Natural killer cell treated with Interleukin-12 subunit alpha and Interleukin-12 subunit beta and Interleukin-15 and Interleukin-18, amount 100 ng/mL, for 72 hours (primary cell): ENCODE results near the gene SF3B4. TPM values are rescaled to one million over a fixed set of nuclear protein-coding genes. Genes with fewer than 3 reads are reported as not detected.

Experiments
- ATAC-seq, 2 donors: fragments of 150-1000 bp; cut with Tn5 transposase in 1 of 2; sonication (Bioruptor Pico), chemical (Tn5 transposase) in 1 of 2; 2 replicates each; pipeline ENCODE4 v1.10.0; 2021
- DNase-seq: peaks from one replicate; pipeline ENCODE4 v3.0.0; 2022; ENCODE audit warnings: low spot score
- H3K27ac Mint-ChIP-seq, 2 donors: 1 replicate in 1 of 2; 2 replicates in 1 of 2; pipeline ENCODE4 v1.8.0; 2022; ENCODE audit warnings: mixed read lengths in 2 of 2, mild to moderate bottlenecking in 1 of 2, moderate library complexity in 1 of 2
- H3K27me3 Mint-ChIP-seq, 2 donors: 1 replicate in 1 of 2; 2 replicates in 1 of 2; pipeline ENCODE4 v1.8.0; 2022; ENCODE audit warnings: mixed read lengths in 2 of 2
- H3K36me3 Mint-ChIP-seq: one replicate; pipeline ENCODE4 v1.8.0; 2022; ENCODE audit warnings: mixed read lengths
- H3K4me1 Mint-ChIP-seq, 2 donors: 1 replicate in 1 of 2; 2 replicates in 1 of 2; pipeline ENCODE4 v1.8.0; 2022; ENCODE audit warnings: low read depth in 2 of 2, mixed read lengths in 2 of 2, mild to moderate bottlenecking in 1 of 2
- H3K4me3 Mint-ChIP-seq: one replicate; pipeline ENCODE4 v1.8.0; 2022; ENCODE audit warnings: mixed read lengths
- H3K9me3 Mint-ChIP-seq: 2 replicates; pipeline ENCODE4 v1.8.0; 2022; ENCODE audit warnings: mixed read lengths
- total RNA-seq, 2 donors: library from RNA; stranded (reverse); gene quantifications; one replicate each; pipeline ENCODE4 v1.2.3, GENCODE V29; 2022

The SF3B4 gene
- total RNA-seq, 2 donors from 2014 or later, result 85.2 to 118 TPM

DNA sequence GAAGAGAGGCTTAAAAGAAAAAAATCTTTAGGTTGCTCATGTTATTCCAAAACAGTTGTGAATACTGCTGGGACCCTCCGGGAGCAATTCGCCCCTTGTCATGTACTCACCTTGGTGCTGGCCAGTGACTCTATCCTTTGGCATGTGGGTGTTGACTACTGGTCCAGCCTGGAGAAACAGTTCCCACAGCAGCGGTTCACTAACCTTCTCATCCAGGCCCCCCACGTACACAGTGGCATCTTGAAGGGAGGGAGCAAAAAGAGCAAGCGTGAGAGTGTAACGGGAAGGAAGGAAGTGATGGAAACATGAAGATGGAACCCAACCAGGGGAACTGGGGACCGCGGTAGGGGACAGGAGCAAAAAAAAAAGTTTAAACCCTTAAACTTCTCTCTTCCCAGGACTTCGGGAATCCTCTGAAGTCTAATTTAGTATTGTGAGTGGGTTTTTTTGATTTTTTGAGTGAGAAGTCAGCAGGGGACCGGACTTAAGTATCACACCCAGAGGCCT, 494 bp downstream of the SF3B4 start:
- peaks cover 49 to 68% of the 10 kb centered on the region in 2 donors for H3K4me1 Mint-ChIP-seq
- DNase-seq, result peak; percentile 15
- ATAC-seq, result peak in 1 of 2 donors; percentile 7
- peaks cover 0 to 8% of the 10 kb centered on the region in 2 donors for H3K27me3 Mint-ChIP-seq
- peaks cover 40% of the 10 kb centered on the region for H3K36me3 Mint-ChIP-seq
- no peaks in the 10 kb centered on the region for H3K9me3 Mint-ChIP-seq
- H3K27ac Mint-ChIP-seq, result peak overlapping the region; percentile 86 to 98
- peak overlapping the region; percentile 100 for H3K4me3 Mint-ChIP-seq

DNA sequence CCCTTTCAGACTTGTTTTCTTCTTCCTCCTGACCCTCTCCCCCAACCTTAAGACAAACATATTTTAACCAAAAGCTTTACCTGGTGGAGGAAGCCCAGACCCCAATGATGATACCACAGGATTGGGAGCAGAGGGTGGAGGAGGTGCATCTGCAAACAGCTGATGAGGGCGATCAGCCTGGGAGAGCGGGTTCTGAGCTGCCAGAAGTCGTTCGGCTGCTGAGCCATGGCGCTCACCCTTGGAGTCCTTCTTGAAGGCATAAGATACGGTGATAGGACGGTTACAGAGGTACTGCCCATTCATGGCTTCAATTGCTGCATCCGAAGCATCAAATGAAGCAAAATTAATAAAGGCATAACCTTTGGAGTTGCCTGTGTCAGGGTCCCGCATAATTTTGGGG, 1.3 kb downstream of the SF3B4 start:
- Mint-ChIP-seq H3K4me3 (peak overlapping the region; percentile 100), H3K27ac (peak overlapping the region; percentile 86 to 98), H3K4me1 (peaks cover 43 to 60% of the 10 kb centered on the region in 2 donors), H3K36me3 (peaks cover 40% of the 10 kb centered on the region), H3K27me3 (peaks cover 0 to 2% of the 10 kb centered on the region in 2 donors), H3K9me3 (no peaks in the 10 kb centered on the region)
- ATAC-seq (no peak), DNase-seq (no peak)

DNA sequence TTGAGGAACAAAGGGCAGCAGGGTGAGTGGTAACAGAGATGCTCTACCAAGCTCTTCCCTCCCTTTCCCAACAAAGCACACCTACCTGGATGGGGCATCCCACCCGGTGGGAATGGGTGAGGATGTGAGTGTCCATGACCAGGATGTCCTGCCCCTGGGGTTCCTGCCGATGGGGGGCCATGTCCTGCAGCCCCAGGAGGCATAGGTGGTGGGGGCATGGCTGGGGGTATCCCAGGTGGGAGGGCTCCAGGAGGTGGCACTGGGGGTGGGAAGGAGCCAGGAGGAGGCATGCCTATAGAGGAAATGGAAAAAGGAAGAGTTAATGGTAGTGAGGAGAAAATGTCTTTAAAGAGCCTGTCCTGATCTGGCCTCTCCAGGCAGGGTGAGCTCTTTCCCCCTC, 1.9 kb downstream of the SF3B4 start:
- H3K4me3 Mint-ChIP-seq, result peak overlapping the region; percentile 100

DNA sequence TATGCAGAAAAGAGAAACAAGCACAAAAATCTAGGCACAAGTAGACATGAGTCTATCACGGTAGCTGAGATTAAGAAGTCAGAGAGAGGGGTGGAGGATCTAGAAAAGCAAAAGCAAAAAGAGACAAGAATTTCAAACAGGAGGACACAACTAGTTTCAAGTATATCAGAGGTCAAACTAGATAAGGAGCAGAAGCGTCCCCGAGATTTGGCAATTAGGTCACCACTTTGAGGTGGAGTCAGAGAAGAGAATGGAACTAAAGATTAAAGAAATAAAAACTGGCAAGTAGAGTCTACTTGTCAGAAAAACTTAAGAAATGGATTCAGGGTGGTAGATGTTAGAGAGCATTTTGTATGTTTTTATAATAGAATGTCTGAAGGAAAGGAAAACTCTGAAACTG, 2.3 kb downstream of the SF3B4 start:
- Mint-ChIP-seq H3K4me1 (peaks cover 38 to 51% of the 10 kb centered on the region in 2 donors), H3K27me3 (no peaks in the 10 kb centered on the region), H3K36me3 (peaks cover 40% of the 10 kb centered on the region), H3K9me3 (no peaks in the 10 kb centered on the region), H3K27ac (peak overlapping the region in 1 of 2 donors; percentile 45), H3K4me3 (peak overlapping the region; percentile 80)
- ATAC-seq (no peak), DNase-seq (no peak)

More for the DNA sequence above, 1.9 kb downstream of the SF3B4 start:
- ATAC-seq, result no peak
- DNase-seq, result peak; percentile 56
- Mint-ChIP-seq H3K27me3 (no peaks in the 10 kb centered on the region), H3K9me3 (no peaks in the 10 kb centered on the region), H3K36me3 (peaks cover 40% of the 10 kb centered on the region), H3K27ac (peak overlapping the region; percentile 45 to 98), H3K4me1 (peaks cover 40 to 55% of the 10 kb centered on the region in 2 donors)

DNA sequence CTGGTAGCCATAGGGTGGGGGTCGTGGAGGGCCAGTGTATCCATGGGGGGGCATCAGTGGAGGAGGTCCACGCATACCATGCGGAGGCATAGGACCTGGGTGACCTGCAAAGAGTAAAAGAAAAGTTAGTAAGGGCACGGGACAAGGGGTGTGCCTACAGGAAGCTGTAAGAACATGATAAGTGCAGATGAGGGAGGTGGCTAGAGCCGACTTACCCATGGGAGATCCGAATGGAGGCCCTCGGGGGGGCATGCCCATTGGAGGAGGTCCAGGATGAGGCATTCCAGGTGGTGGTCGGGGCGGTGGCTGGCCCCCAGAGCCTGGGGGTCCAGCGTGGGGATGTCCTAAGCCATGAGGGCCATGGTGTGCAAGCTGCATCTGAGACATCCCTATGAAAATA, 4.0 kb downstream of the SF3B4 start:
- H3K9me3 Mint-ChIP-seq, result no peaks in the 10 kb centered on the region
- peak overlapping the region in 1 of 2 donors; percentile 49 for H3K27ac Mint-ChIP-seq
- H3K36me3 Mint-ChIP-seq, result peaks cover 40% of the 10 kb centered on the region
- H3K4me3 Mint-ChIP-seq, result peak overlapping the region; percentile 11
- H3K4me1 Mint-ChIP-seq, result peaks cover 36 to 41% of the 10 kb centered on the region in 2 donors
- DNase-seq (no peak), ATAC-seq (no peak)
- H3K27me3 Mint-ChIP-seq, result peaks cover 3% of the 10 kb centered on the region in 2 donors

DNA sequence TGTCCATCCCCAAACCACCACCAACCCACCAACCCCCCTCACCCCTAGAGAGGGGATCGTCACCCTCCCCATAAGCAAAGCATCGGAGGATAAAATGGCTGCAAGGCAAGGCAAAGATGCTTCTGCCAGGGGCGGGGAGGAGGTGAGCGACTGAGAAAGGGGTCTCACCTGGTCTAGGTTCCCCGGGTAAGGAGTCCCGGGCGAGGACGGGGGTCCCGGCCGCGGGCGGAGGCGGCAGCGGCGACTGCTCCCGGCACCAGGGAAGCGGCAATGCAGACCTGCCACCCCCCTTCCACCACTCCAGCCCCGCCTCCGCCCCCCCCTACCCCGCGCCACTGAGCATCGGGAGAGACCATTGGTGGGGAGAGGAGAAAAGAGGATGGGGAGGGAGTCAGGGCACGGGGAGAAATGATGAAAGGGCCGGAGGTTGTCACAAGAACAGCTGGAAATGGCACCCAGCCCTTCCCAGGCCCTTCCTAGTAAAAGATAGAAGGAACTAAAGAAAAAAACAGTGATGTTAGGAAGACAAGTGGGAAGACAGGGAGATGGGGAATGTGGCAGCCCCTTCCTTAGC, 9.9 kb downstream of the SF3B4 start, which contains the start of gene SV2A:
SV2A (minus strand) TSS at position 274 of the 574 bp plus-strand sequence. CDS start 4,004 bp downstream, outside the sequence.
- no peaks in the 10 kb centered on the region for H3K36me3 Mint-ChIP-seq

DNA sequence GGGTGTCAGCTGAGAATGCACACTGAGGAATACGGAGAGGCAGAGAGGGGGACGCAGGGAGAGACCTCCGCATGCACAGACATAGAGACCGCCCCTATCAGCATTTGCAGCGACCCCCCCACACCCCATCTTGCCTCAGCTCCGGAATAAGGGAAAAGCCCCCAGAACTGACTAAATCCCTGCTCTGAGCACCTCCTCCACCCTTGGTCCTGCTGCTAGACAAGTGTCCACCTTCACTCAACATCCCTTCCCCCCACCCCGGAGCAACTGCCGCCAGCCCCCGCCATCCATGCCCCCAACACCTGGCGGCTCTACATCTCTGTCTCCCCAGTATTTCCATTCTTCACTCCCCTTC, 10.7 kb downstream of the SF3B4 start:
- Mint-ChIP-seq H3K4me1 (peaks cover 6 to 7% of the 10 kb centered on the region in 2 donors), H3K27ac (no peak overlapping the region), H3K36me3 (no peaks in the 10 kb centered on the region), H3K27me3 (peaks cover 9 to 16% of the 10 kb centered on the region in 2 donors), H3K9me3 (no peaks in the 10 kb centered on the region), H3K4me3 (peak overlapping the region; percentile 62)
- DNase-seq, result no peak
- ATAC-seq, result no peak

More for the DNA sequence above, 9.9 kb downstream of the SF3B4 start, which contains the start of gene SV2A:
- Mint-ChIP-seq H3K27ac (peak within 1 kb of the TSS in 1 of 2 donors; percentile 60), H3K4me1 (peaks cover 6 to 7% of the 10 kb centered on the region in 2 donors), H3K27me3 (peaks cover 9 to 16% of the 10 kb centered on the region in 2 donors), H3K4me3 (peak within 1 kb of the TSS; percentile 62), H3K9me3 (no peaks in the 10 kb centered on the region)
- DNase-seq (peak; percentile 51), ATAC-seq (peak in 1 of 2 donors; percentile 63)

DNA sequence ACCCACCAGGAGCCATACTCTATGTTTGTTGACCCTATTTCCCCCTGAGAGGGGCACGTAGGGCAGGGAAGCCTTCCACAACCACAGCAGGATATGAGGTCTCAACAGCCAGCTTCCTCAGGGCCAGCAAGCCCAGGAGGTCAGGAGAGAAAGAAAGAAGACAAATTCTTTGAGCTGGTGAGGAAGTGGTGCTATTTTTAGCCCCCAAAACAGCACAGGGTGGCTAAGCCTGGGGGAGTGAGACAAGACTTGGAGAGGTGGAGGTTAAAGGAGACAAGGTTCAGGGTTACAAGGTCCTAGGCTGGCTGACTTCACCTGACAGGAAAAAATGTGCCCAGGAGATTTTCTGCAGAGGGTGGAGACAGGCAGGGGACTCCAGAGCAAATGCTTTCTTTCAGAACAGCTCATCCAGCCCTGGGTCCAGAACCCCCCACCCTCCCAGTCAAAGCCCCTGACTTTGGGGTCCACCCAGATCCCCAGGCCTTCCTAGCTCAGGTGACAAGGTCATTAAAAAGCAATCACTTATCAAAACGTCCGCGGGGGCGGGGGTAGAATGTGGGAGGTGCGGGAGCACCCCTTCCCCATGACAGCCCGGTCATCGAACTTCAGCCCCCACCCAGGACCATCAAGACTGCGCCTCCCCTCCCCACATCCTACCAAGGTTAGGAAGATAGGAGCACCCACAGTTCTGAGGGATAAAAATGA, 11.3 kb downstream of the SF3B4 start:
- no peaks in the 10 kb centered on the region for H3K9me3 Mint-ChIP-seq
- ATAC-seq, result no peak
- H3K36me3 Mint-ChIP-seq, result no peaks in the 10 kb centered on the region
- peak overlapping the region; percentile 62 for H3K4me3 Mint-ChIP-seq
- no peak overlapping the region for H3K27ac Mint-ChIP-seq
- no peak for DNase-seq
- peaks cover 6 to 8% of the 10 kb centered on the region in 2 donors for H3K4me1 Mint-ChIP-seq
- H3K27me3 Mint-ChIP-seq, result peaks cover 9 to 16% of the 10 kb centered on the region in 2 donors

DNA sequence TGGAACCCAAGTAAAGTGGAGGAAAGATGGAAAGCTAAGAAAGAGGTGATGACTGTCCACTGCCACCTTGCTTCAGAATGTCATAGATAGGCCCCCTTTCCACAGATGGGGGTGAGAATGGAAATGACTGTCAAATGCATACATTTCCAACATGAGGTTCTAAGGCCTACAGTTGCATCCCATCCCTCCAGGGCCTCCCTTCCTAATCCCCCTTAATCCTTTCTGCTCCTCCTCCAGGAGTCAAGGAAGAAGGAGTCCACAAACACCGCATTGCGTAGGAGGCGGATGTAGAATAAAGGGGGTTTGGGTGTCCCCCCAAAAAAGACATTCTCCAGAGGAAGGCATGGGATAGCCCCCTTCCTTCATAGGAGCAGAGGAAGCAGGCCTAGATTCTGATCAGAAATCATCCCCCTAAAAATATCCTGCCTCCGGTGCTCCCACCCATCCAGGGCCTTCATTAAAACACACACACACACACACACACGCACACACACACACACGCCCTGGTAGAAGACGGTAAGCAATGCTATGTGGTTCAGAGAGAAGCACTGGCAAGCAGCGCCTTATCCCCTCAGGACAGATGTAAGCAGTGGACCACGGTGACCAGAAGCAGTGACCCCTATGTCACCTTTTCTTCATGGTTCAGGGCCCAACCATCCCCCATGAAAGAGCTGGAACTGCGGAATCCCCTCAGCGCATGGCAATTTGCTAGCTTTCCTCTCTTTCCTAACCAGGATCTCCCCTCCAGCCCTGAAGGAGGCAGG, 12.0 kb downstream of the SF3B4 start:
- peaks cover 9 to 16% of the 10 kb centered on the region in 2 donors for H3K27me3 Mint-ChIP-seq
- H3K36me3 Mint-ChIP-seq, result no peaks in the 10 kb centered on the region
- no peak for DNase-seq
- H3K27ac Mint-ChIP-seq, result no peak overlapping the region
- H3K4me3 Mint-ChIP-seq, result peak overlapping the region; percentile 62
- H3K9me3 Mint-ChIP-seq, result no peaks in the 10 kb centered on the region
- no peak for ATAC-seq
- H3K4me1 Mint-ChIP-seq, result peaks cover 6 to 13% of the 10 kb centered on the region in 2 donors

DNA sequence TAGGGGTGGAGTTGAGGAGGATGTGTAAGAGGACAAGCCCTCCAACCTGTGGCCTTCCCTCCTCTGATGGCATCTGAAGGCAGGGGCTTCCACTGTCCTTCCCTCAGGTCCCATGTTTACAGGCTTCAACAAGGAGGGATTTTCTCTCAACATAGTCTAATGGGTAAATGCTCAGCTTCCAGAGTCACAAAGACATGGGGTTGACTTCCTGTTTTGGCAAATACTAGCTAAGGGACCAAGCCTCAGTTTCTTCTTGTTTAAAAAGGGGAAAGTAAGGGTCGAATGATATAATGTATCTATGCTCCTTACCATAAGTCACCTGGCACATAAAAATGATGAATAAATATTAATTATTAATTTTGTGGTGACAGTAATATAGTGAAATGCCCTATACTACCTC, 13.1 kb downstream of the SF3B4 start:
- ATAC-seq (no peak), DNase-seq (no peak)
- no peak overlapping the region for H3K4me3 Mint-ChIP-seq
- H3K4me1 Mint-ChIP-seq, result peaks cover 6 to 13% of the 10 kb centered on the region in 2 donors
- no peaks in the 10 kb centered on the region for H3K9me3 Mint-ChIP-seq
- H3K27ac Mint-ChIP-seq, result no peak overlapping the region
- H3K27me3 Mint-ChIP-seq, result peaks cover 9 to 18% of the 10 kb centered on the region in 2 donors
- H3K36me3 Mint-ChIP-seq, result no peaks in the 10 kb centered on the region

DNA sequence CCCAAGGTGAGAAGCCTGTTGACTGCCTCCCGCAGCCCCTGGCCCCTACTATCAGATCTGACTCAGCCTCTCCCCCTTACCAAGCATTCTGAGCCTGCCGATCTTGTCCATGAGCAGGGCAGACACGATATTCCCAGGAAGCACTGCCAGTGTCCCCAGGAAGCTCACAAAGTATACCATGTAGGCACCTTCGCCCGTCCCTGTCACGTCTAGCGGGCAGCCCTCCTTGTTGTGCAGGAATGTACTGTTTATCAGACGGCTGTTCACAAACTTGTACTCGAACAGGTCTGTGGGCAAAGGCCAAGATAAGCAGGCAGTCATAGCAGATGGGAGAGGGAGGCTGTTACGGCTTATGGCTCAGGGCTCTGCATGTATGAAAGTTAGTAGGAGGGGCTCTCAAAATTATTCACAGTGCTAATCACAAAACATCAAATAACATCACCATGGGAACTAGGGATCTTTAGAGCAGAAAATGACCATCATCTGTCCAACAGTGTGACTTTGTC, 21.0 kb downstream of the SF3B4 start:
- DNase-seq (no peak), ATAC-seq (no peak)
- peaks cover 0 to 6% of the 10 kb centered on the region in 2 donors for H3K4me1 Mint-ChIP-seq
- H3K27ac Mint-ChIP-seq, result no peak overlapping the region
- peaks cover 0 to 5% of the 10 kb centered on the region in 2 donors for H3K27me3 Mint-ChIP-seq
- H3K36me3 Mint-ChIP-seq, result no peaks in the 10 kb centered on the region
- no peaks in the 10 kb centered on the region for H3K9me3 Mint-ChIP-seq
- H3K4me3 Mint-ChIP-seq, result no peak overlapping the region

DNA sequence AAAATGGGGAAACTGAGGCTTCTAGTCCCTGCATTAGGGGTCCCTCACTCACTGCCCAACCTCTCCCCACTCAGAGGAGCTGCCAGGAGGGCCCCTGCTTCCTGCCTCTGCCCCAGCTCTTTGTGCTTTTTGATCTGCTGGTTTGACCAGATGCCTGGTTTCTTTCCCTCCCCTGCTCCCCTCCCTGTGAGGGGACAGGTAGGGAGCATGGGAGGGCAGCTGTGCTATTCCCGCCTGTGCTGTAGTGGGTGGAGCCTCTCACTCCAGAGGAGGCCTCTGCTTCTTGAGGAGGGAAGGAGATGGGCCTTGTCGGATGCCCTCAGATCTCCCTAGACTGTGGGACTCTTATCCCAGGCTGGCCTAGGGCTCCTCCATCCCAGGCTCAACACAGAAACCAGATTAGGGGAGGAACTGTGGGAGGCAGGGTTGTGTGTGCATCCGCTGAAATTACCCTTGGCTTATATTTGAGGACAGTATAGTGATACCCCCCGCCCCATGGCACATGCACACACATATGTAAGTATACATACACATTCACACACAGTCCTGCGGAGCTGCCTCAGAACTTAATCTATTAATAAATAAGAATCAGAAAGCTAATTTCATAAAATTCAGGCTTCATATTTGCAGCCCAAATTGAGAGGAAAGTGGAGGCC, 23.6 kb downstream of the SF3B4 start:
- H3K4me1 Mint-ChIP-seq, result peaks cover 10 to 20% of the 10 kb centered on the region in 2 donors
- peaks cover 0 to 3% of the 10 kb centered on the region in 2 donors for H3K27me3 Mint-ChIP-seq
- H3K27ac Mint-ChIP-seq, result no peak overlapping the region
- ATAC-seq (no peak), DNase-seq (no peak)
- no peaks in the 10 kb centered on the region for H3K36me3 Mint-ChIP-seq
- no peak overlapping the region for H3K4me3 Mint-ChIP-seq
- H3K9me3 Mint-ChIP-seq, result no peaks in the 10 kb centered on the region
